ENCODE results near the gene MYL6. TPM values are rescaled to one million over a fixed set of nuclear protein-coding genes. Genes with fewer than 3 reads are reported as not detected.

MYL6 gene
- total RNA-seq, 1 experiment from 2014 or later = 1,181 TPM

- Histone ChIP-seq H2AFZ (ENCODE audit: low read length) (no peak within 1 kb of the TSS), H3K9me3 (ENCODE audit: control insufficient read depth, low read depth, low read length) (no peaks in the 10 kb centered on the region), H3K27ac (ENCODE audit: insufficient read length, low read depth, low read length) (peak within 1 kb of the TSS; percentile 97), H3K56ac (ENCODE audit: insufficient read length, low read depth, low read length) (no peak within 1 kb of the TSS), H4K91ac (ENCODE audit: insufficient read length, low read depth, low read length) (no peak within 1 kb of the TSS), H3K23me2 (ENCODE audit: insufficient read length, low read depth, low read length, poor library complexity, severe bottlenecking) (peaks cover 8% of the 10 kb centered on the region), H2AK5ac (ENCODE audit: insufficient read length, low read length) (no peak within 1 kb of the TSS), H3K4ac (ENCODE audit: low read depth, low read length) (no peak within 1 kb of the TSS; the same call in 1 of the 2 replicates), H2BK12ac (ENCODE audit: insufficient read length, low read depth, low read length) (no peak within 1 kb of the TSS), H3K79me2 (ENCODE audit: insufficient read depth, low read length) (peaks cover 3% of the 10 kb centered on the region; the same call in 1 of the 2 replicates), H4K20me1 (ENCODE audit: control insufficient read depth, insufficient read depth, insufficient read length) (no peaks in the 10 kb centered on the region), H3K4me2 (ENCODE audit: insufficient read depth, insufficient read length, low read length) (peak within 1 kb of the TSS; percentile 78), H3K18ac (ENCODE audit: insufficient read length, low read depth, low read length) (peak within 1 kb of the TSS; percentile 98), H2BK15ac (ENCODE audit: low read depth, low read length) (no peak within 1 kb of the TSS), H2BK20ac (ENCODE audit: low read depth, low read length, poor library complexity, severe bottlenecking) (no peak within 1 kb of the TSS), H4K5ac (ENCODE audit: insufficient read length, low read depth, low read length) (no peak within 1 kb of the TSS), H3K79me1 (ENCODE audit: insufficient read depth, low read depth, low read length, poor library complexity, severe bottlenecking) (no peaks in the 10 kb centered on the region), H3K23ac (ENCODE audit: insufficient read length, low read depth, low read length) (no peak within 1 kb of the TSS), H3K14ac (ENCODE audit: insufficient read depth, low read length) (peak within 1 kb of the TSS; percentile 66; the same call in 1 of the 2 replicates), H2BK120ac (ENCODE audit: low read depth, low read length, poor library complexity, severe bottlenecking) (no peak within 1 kb of the TSS), H3K9ac (ENCODE audit: extremely low read depth, insufficient read length, low read length) (peak within 1 kb of the TSS; percentile 100), H3K27me3 (ENCODE audit: insufficient read depth, low read length) (no peaks in the 10 kb centered on the region), H3K4me1 (ENCODE audit: insufficient read depth, low read length) (no peaks in the 10 kb centered on the region; the same call in 1 of the 2 replicates), H2BK5ac (ENCODE audit: insufficient read length, low read length) (no peak within 1 kb of the TSS), H4K8ac (replicated peaks; ENCODE audit: insufficient read length, low read depth, low read length) (no peak within 1 kb of the TSS), H3T11ph (ENCODE audit: low read length) (no peak within 1 kb of the TSS)
- DNase-seq = peak; percentile 100
- H3K27me3 Mint-ChIP-seq (ENCODE audit: low read depth) = peaks cover 2% of the 10 kb centered on the region; the same call in 1 of the 2 replicates
- H3K36me3 Mint-ChIP-seq (ENCODE audit: insufficient read depth in 1 of 3, low read depth in 3 of 3) = peaks cover 36 to 57% (median 47%) of the 10 kb centered on the region in 3 experiments
- H3K4me3 Mint-ChIP-seq = peak within 1 kb of the TSS; percentile 97 to 98
- peak within 1 kb of the TSS; percentile 99 to 100 (median 100) for H3K27ac Mint-ChIP-seq
- H3K4me1 Mint-ChIP-seq = peaks cover 25 to 27% of the 10 kb centered on the region in 2 experiments
- peaks cover 3 to 7% of the 10 kb centered on the region in 2 experiments; a peak in 2 of 5 replicates for H3K9me3 Mint-ChIP-seq
- WGBS (ENCODE audit: extremely low coverage, insufficient read length, low lambda C conversion rate) = no CpG with 5 or more reads among the region's 61 CpGs
- TF ChIP-seq CTCF (conservative IDR thresholded peaks at IDR 0.05) = peak; percentile 54; the same call in 2 of the 3 replicates
Observed at GRCh38 chr12:56117778-56118687, 40.1 kb upstream of the MYL6 start, which contains the start of gene ZC3H10. TSS of gene ZC3H10 (plus strand) at chr12:56118266. CDS start at chr12:56120563, 2,297 bp downstream.
